HG03469 (cell line): Measurements from ENCODE around the gene SFXN5.

Source experiments
- ATAC-seq: cut with Tn5 transposase; IDR thresholded peaks from one replicate; pipeline ENCODE4 v1.9.1; 2021; ENCODE audit warnings: mild to moderate bottlenecking, moderate library complexity, moderate number of reproducible peaks; ENCODE audit not compliant: unreplicated experiment

The SFXN5 gene

GRCh38 chr2:73021371-73022010, 50.0 kb downstream of the SFXN5 start:
- ATAC-seq = no peak

- no peak for ATAC-seq
These were observed 50.7 kb downstream of the SFXN5 start for GRCh38 chr2:73020657-73021370.

- no peak for ATAC-seq
These were observed 51.2 kb downstream of the SFXN5 start for GRCh38 chr2:73020306-73020656.

GRCh38 chr2:73018188-73018825, 53.2 kb downstream of the SFXN5 start:
- no peak for ATAC-seq

- no peak for ATAC-seq
These were observed 57.6 kb downstream of the SFXN5 start for GRCh38 chr2:73013936-73014335.

GRCh38 chr2:73009177-73009839, 62.2 kb downstream of the SFXN5 start:
- ATAC-seq = no peak

- ATAC-seq = no peak
These were observed 62.8 kb downstream of the SFXN5 start for GRCh38 chr2:73008766-73009135.

GRCh38 chr2:73007991-73008765, 63.3 kb downstream of the SFXN5 start:
- ATAC-seq = no peak

GRCh38 chr2:73006969-73007710, 64.4 kb downstream of the SFXN5 start:
- ATAC-seq = no peak

- no peak for ATAC-seq
These were observed 66.5 kb downstream of the SFXN5 start for GRCh38 chr2:73004889-73005596.

- ATAC-seq = no peak
These were observed 67.0 kb downstream of the SFXN5 start for GRCh38 chr2:73004466-73004865.

GRCh38 chr2:73003027-73003426, 68.5 kb downstream of the SFXN5 start:
- ATAC-seq = no peak

- ATAC-seq = no peak
These were observed 70.5 kb downstream of the SFXN5 start for GRCh38 chr2:73000808-73001570.

- no peak for ATAC-seq
These were observed 71.5 kb downstream of the SFXN5 start for GRCh38 chr2:72999729-73000725.

- no peak for ATAC-seq
These were observed 72.8 kb downstream of the SFXN5 start for GRCh38 chr2:72998724-72999123.

- no peak for ATAC-seq
These were observed 73.3 kb downstream of the SFXN5 start for GRCh38 chr2:72998234-72998651.

- no peak for ATAC-seq
These were observed 75.4 kb downstream of the SFXN5 start for GRCh38 chr2:72996117-72996502.
